ENCODE measurements around the gene TOR2A. TPM values are rescaled to one million over a fixed set of nuclear protein-coding genes. Genes with fewer than 3 reads are reported as not detected.
A peak's percentile ranks its signal among the peaks of the same experiment; 100 is the strongest.

The TOR2A gene
- total and polyA plus RNA-seq, 9 of the 15 experiments (the other 6 are each of a cell fraction or from before 2014, with no cell fraction given): 0.80 to 25.9 (median 11.1) TPM

GRCh38 chr9:127720865-127721227 lies 14.2 kb downstream of the TOR2A start:
- intact Hi-C loops (cut with micrococcal nuclease) (no loop called here), in situ Hi-C loops (cut with MboI) (no loop called here)
- ATAC-seq (no peak), FAIRE-seq (no peak), DNase-seq (ENCODE audit: extremely low read depth in 1 of 4, low spot score in 3 of 4) (no peak)
- no TSS peak for BruUV-seq (replicated peaks)
- Histone ChIP-seq H3K9ac (ENCODE audit: insufficient read depth in 1 of 2, low read depth in 2 of 2, low read length in 2 of 2) (0 out of 4 replicates have a peak overlapping the region, but pooled peaks of 1 of the 2 experiments have one; percentile 13), H4K20me1 (replicated peaks; ENCODE audit: control insufficient read depth, insufficient read depth, low read length) (no peaks in the 10 kb centered on the region), H3K27me3 (ENCODE audit: control insufficient read depth in 2 of 2, insufficient read depth in 2 of 2, low read length in 2 of 2) (no peaks in the 10 kb centered on the region; a peak in 1 of 5 replicates), H3K4me3 (no peak overlapping the region), H3K9me3 (replicated peaks; ENCODE audit: control insufficient read depth, insufficient read depth, low read depth, low read length) (no peaks in the 10 kb centered on the region), H3K27ac (ENCODE audit: extremely low read depth, low read depth, low read length) (no peak overlapping the region), H3K36me3 (ENCODE audit: control insufficient read depth, insufficient read depth, low read length) (no peaks in the 10 kb centered on the region), H2AFZ (ENCODE audit: low read depth, low read length) (no peak overlapping the region), H3K9me1 (ENCODE audit: control insufficient read depth, insufficient read depth, low read length) (peaks cover 4% of the 10 kb centered on the region), H3K4me1 (replicated peaks in 1 of 2; ENCODE audit: control insufficient read depth in 2 of 2, insufficient read depth in 2 of 2, low read length in 2 of 2) (peaks cover 0 to 34% of the 10 kb centered on the region in 2 experiments; a peak in 4 of 5 replicates), H3K4me2 (ENCODE audit: insufficient read depth, low read length) (no peak overlapping the region), H3K79me2 (ENCODE audit: control insufficient read depth, insufficient read depth, low read length) (no peaks in the 10 kb centered on the region)
- POLR2A ChIA-PET: interaction anchor here (1.1 to 1.7 kb wide), 2 partner anchors 16 to 23 kb away, joined by 3 to 5 read pairs; no protein-coding TSS in a partner anchor
- CTCF ChIA-PET (ENCODE audit: low intra/inter-chr PET ratio): no interaction called here
- no peak for TF ChIP-seq CTBP1 (IDR thresholded peaks at IDR 0.05; ENCODE audit: borderline replicate concordance)
- 0 out of 2 replicates have a peak, but pooled peaks have one; percentile 15 for TF ChIP-seq VEZF1 (CRISPR knock-in tag; IDR thresholded peaks at IDR 0.05)
- TF ChIP-seq RFX5 (IDR thresholded peaks at IDR 0.05; ENCODE audit: low read depth, low read length): no peak
- no peak for TF ChIP-seq AFF1 (IDR thresholded peaks at IDR 0.05; ENCODE audit: low read depth in 1 of 2, partially characterized antibody in 2 of 2)
- peak; percentile 88 for TF ChIP-seq ZNF263 (CRISPR knock-in tag; IDR thresholded peaks at IDR 0.05; ENCODE audit: borderline replicate concordance)
- TF ChIP-seq NCOA2 (IDR thresholded peaks at IDR 0.05; ENCODE audit: partially characterized antibody in 2 of 2): no peak
- no peak for TF ChIP-seq SMARCB1 (IDR thresholded peaks at IDR 0.05; ENCODE audit: insufficient read length, low read depth)
- no peak for TF ChIP-seq ARID4B (CRISPR knock-in tag; IDR thresholded peaks at IDR 0.05)
- TF ChIP-seq E2F8 (IDR thresholded peaks at IDR 0.05; ENCODE audit: low read depth, partially characterized antibody): no peak
